Measurements from ENCODE around the gene TRAFD1.

TRAFD1 gene

GRCh38 chr12:112160611-112161010 is 35.3 kb downstream of the TRAFD1 start:
- H3K4me3 ChIP-seq (ENCODE audit: low read length): no peak overlapping the region
- TF ChIP-seq ZNF274 (IDR thresholded peaks at IDR 0.05; ENCODE audit: low read depth, low read length): no peak

GRCh38 chr12:112161711-112162110 is 36.4 kb downstream of the TRAFD1 start:
- no peak for TF ChIP-seq ZNF274 (IDR thresholded peaks at IDR 0.05; ENCODE audit: low read depth, low read length)
- H3K4me3 ChIP-seq (ENCODE audit: low read length): no peak overlapping the region

- H3K4me3 ChIP-seq (ENCODE audit: low read length): no peak overlapping the region
- no peak for TF ChIP-seq ZNF274 (IDR thresholded peaks at IDR 0.05; ENCODE audit: low read depth, low read length)
Observed at GRCh38 chr12:112162241-112162790, 37.0 kb downstream of the TRAFD1 start.

GRCh38 chr12:112163056-112163455 is 37.7 kb downstream of the TRAFD1 start:
- TF ChIP-seq ZNF274 (IDR thresholded peaks at IDR 0.05; ENCODE audit: low read depth, low read length): no peak
- no peak overlapping the region for H3K4me3 ChIP-seq (ENCODE audit: low read length)

GRCh38 chr12:112163471-112163991 is 38.2 kb downstream of the TRAFD1 start:
- H3K4me3 ChIP-seq (ENCODE audit: low read length): no peak overlapping the region
- no peak for TF ChIP-seq ZNF274 (IDR thresholded peaks at IDR 0.05; ENCODE audit: low read depth, low read length)

- no peak for TF ChIP-seq ZNF274 (IDR thresholded peaks at IDR 0.05; ENCODE audit: low read depth, low read length)
- no peak overlapping the region for H3K4me3 ChIP-seq (ENCODE audit: low read length)
Observed at GRCh38 chr12:112164011-112164660, 38.8 kb downstream of the TRAFD1 start.

- no peak for TF ChIP-seq ZNF274 (IDR thresholded peaks at IDR 0.05; ENCODE audit: low read depth, low read length)
- no peak overlapping the region for H3K4me3 ChIP-seq (ENCODE audit: low read length)
Observed at GRCh38 chr12:112165624-112166023, 40.3 kb downstream of the TRAFD1 start.

- no peak overlapping the region for H3K4me3 ChIP-seq (ENCODE audit: low read length)
- no peak for TF ChIP-seq ZNF274 (IDR thresholded peaks at IDR 0.05; ENCODE audit: low read depth, low read length)
Observed at GRCh38 chr12:112166051-112167015, 41.0 kb downstream of the TRAFD1 start.

- H3K4me3 ChIP-seq (ENCODE audit: low read length): no peak overlapping the region
- TF ChIP-seq ZNF274 (IDR thresholded peaks at IDR 0.05; ENCODE audit: low read depth, low read length): no peak
Observed at GRCh38 chr12:112167031-112167461, 41.7 kb downstream of the TRAFD1 start.

- no peak overlapping the region for H3K4me3 ChIP-seq (ENCODE audit: low read length)
- TF ChIP-seq ZNF274 (IDR thresholded peaks at IDR 0.05; ENCODE audit: low read depth, low read length): no peak
Observed at GRCh38 chr12:112167718-112168525, 42.6 kb downstream of the TRAFD1 start.

- no peak for TF ChIP-seq ZNF274 (IDR thresholded peaks at IDR 0.05; ENCODE audit: low read depth, low read length)
- H3K4me3 ChIP-seq (ENCODE audit: low read length): no peak overlapping the region
Observed at GRCh38 chr12:112168561-112168971, 43.2 kb downstream of the TRAFD1 start.

GRCh38 chr12:112169161-112169872 is 44.0 kb downstream of the TRAFD1 start:
- TF ChIP-seq ZNF274 (IDR thresholded peaks at IDR 0.05; ENCODE audit: low read depth, low read length): no peak
- no peak overlapping the region for H3K4me3 ChIP-seq (ENCODE audit: low read length)

- TF ChIP-seq ZNF274 (IDR thresholded peaks at IDR 0.05; ENCODE audit: low read depth, low read length): no peak
- no peak overlapping the region for H3K4me3 ChIP-seq (ENCODE audit: low read length)
Observed at GRCh38 chr12:112169966-112170365, 44.6 kb downstream of the TRAFD1 start.
